G401.6 (cell line): ENCODE results near the gene XRCC2.

Source experiments
- FAIRE-seq: peaks from 2 replicates; lab custom pipeline; 2012; peaks lifted over from hg19 to GRCh38; lab: Jason Lieb, UNC

XRCC2 gene

DNA sequence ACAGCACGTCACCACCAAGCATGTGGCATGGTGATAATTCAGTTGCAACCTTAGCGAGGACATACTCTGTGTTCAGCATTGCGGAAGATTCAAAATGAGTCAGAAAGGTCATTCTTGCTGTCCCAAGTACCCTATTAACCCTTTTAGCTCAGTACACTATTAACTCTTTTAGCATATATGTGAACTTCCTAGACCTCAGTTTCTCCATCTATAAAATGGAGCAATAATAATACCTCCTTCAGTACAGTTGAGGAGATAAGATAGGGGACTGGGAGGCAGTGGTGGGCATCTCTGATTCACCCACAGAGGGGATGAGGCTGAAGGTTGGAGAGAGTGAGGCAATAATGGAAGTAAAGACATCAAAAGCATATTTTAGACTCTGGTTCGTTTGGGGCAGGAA, 67.3 kb downstream of the XRCC2 start:
- FAIRE-seq, result no peak

DNA sequence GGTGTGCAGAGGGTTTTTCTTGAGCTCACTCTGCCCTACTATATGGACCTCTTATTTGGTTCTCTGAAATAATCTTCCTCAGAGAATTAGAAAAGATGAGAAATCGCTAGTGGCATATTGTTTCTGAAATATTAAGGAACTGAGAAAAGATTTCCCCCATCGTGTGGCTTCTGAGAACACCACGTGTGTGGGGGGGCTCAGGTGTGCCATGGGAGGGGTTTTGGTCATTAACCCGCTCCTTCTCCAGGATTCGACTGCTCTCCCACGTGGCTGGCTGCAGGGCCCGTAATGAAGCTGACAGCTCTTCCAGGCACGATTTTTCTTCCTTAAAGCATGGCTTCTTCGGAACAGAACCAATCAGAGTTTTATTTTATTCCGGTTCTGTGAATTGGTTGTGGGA, 67.7 kb downstream of the XRCC2 start:
- no peak for FAIRE-seq

DNA sequence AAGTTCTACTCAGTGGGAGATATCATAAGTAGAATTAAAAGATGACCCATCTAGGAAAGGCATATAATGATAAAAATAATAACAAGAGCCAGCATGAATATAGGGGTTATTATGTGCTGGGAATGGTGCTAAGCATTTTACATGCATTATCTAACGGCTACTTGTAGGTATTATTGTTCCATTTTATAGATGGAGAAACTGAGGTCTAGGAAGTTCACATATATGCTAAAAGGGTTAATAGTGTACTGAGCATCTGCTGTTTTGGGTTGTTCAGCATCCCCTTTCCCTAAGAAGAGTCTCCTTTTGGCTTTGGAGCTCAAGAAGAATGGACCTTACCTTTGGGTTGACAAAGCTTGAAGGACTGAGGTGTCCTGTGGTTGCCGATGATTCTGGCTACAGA, 68.9 kb downstream of the XRCC2 start:
- FAIRE-seq, result no peak

DNA sequence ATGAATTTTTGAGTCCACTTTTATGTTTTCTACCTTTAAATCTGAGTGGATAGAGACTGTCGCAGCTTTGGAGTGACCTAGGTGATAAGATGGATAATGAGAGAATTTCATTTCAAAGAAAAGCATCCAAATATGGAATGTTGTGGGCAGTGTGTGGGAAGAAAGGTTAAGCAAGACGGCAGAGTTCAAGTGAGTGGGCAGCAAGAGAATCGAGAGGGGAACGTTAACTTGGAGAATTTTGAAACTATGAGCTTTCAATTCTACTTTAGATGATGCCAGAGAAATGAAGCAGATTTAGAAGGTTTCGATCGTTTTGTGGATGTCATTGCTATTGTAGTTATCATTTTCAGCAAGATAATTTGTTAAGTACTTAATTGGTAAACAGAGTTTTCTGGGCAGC, 73.0 kb downstream of the XRCC2 start:
- no peak for FAIRE-seq

- FAIRE-seq, result no peak
Measured at GRCh38 chr7:152601305-152601798, 74.6 kb downstream of the XRCC2 start.

GRCh38 chr7:152600266-152600665, 75.7 kb downstream of the XRCC2 start:
- FAIRE-seq, result no peak

- no peak for FAIRE-seq
Measured at GRCh38 chr7:152597507-152597906, 78.4 kb downstream of the XRCC2 start.

- no peak for FAIRE-seq
Measured at GRCh38 chr7:152596824-152597223, 79.1 kb downstream of the XRCC2 start.
